GM18870 (cell line): ENCODE results near the gene ORMDL2.
"Not testable (repeated sequence)": the region's sequence is repeated elsewhere in the genome, so short reads cannot be mapped to it uniquely, and the experiment has no call there.

Experiments used
- ATAC-seq: cut with Tn5 transposase; IDR thresholded peaks from one replicate; pipeline ENCODE4 v1.9.1; 2021; ENCODE audit warnings: moderate library complexity; ENCODE audit not compliant: unreplicated experiment

ORMDL2 gene

GRCh38 chr12:55850401-55850800 is 32.6 kb downstream of the ORMDL2 start:
- no peak for ATAC-seq

DNA sequence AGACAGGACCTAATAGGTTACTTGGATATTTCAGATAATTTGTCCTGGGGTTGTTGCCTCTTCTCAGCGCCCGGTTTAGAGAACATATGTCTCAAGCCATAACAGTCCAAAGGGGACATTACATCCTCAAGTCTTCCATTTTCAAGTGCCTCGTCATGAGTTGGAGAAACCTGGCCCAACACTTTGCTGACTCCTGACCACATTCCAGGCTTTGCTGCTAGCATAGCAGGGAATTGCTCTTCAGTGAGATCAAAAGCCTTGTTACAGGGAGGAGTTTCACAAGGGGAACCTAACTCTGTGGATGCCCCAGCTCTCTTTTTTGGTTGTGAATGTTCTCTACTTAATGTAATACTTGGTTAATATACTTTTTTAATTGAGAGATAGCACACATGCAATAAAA is 33.1 kb downstream of the ORMDL2 start:
- ATAC-seq = no peak

- ATAC-seq = no peak
Measured at GRCh38 chr12:55852740-55853139, 34.9 kb downstream of the ORMDL2 start.

GRCh38 chr12:55861396-55861795 is 43.6 kb downstream of the ORMDL2 start:
- no peak for ATAC-seq

GRCh38 chr12:55861871-55862270 is 44.0 kb downstream of the ORMDL2 start:
- ATAC-seq = no peak

- ATAC-seq = no peak
Measured at GRCh38 chr12:55862286-55862685, 44.4 kb downstream of the ORMDL2 start.

- ATAC-seq = not testable (repeated sequence)
Measured at GRCh38 chr12:55862931-55863330, 45.1 kb downstream of the ORMDL2 start.

DNA sequence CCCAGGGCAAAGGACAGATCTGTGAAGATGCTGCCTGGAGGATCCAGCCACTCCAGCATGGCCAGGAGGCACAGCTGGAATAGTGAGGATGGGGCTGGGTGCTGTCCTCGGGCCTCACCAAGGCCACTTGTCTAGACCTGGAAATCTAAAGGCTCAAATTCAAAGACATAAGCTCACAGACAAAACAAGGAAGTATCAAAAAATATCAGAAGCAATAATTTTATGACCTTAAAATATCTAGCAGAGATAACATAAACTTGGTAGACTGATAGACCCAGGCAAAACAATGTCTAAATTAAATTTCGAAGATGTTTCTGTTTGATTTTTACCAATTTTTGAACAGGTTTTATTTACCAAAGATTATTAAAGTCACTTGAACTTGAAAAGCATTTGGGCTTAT is 47.5 kb downstream of the ORMDL2 start:
- ATAC-seq = no peak

GRCh38 chr12:55866454-55867004 is 48.7 kb downstream of the ORMDL2 start:
- ATAC-seq = not testable (repeated sequence)
